Measurements from ENCODE around the gene TRPC4.

GRCh38 chr13:37791699-37792098, 77.9 kb downstream of the TRPC4 start:
- no peak for TF ChIP-seq POLR2A (IDR thresholded peaks at IDR 0.05)
- TF ChIP-seq, protein P1, sequence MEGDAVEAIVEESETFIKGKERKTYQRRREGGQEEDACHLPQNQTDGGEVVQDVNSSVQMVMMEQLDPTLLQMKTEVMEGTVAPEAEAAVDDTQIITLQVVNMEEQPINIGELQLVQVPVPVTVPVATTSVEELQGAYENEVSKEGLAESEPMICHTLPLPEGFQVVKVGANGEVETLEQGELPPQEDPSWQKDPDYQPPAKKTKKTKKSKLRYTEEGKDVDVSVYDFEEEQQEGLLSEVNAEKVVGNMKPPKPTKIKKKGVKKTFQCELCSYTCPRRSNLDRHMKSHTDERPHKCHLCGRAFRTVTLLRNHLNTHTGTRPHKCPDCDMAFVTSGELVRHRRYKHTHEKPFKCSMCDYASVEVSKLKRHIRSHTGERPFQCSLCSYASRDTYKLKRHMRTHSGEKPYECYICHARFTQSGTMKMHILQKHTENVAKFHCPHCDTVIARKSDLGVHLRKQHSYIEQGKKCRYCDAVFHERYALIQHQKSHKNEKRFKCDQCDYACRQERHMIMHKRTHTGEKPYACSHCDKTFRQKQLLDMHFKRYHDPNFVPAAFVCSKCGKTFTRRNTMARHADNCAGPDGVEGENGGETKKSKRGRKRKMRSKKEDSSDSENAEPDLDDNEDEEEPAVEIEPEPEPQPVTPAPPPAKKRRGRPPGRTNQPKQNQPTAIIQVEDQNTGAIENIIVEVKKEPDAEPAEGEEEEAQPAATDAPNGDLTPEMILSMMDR (IDR thresholded peaks at IDR 0.05) = no peak
